Smooth muscle cell (in vitro differentiated cells): ENCODE data around the gene CORO2B. TPM values are rescaled to one million over a fixed set of nuclear protein-coding genes. Genes with fewer than 3 reads are reported as not detected.

Experiments used
- DNase-seq: peaks from one replicate; lab custom pipeline; 2025; ENCODE audit not compliant: unreplicated experiment; lab: John Stamatoyannopoulos, UW
- H2AFZ ChIP-seq: fragments of 200-600 bp; sonication (generic); 2 replicates; pipeline ENCODE4 v1.6.0; 2016; ENCODE audit warnings: antibody characterized with exemption, low read depth, mild to moderate bottlenecking
- H3F3A ChIP-seq: fragments of 200-600 bp; sonication (generic); 2 replicates; pipeline ENCODE4 v1.6.0; 2017; ENCODE audit warnings: antibody characterized with exemption, low read depth
- H3K27ac ChIP-seq: fragments of 200-600 bp; sonication (generic); 2 replicates; pipeline ENCODE4 v1.5.1; 2016; ENCODE audit warnings: low read depth, mild to moderate bottlenecking
- H3K27me3 ChIP-seq: fragments of 200-600 bp; sonication (generic); 2 replicates; pipeline ENCODE4 v1.6.1; 2016; ENCODE audit warnings: low read depth, mild to moderate bottlenecking
- H3K36me3 ChIP-seq: fragments of 200-600 bp; sonication (generic); 2 replicates; pipeline ENCODE4 v1.5.1; 2016; ENCODE audit warnings: low read depth
- H3K4me1 ChIP-seq: fragments of 200-600 bp; sonication (generic); 2 replicates; pipeline ENCODE4 v1.5.1; 2016; ENCODE audit warnings: low read depth
- H3K4me2 ChIP-seq: fragments of 200-600 bp; sonication (generic); 2 replicates; pipeline ENCODE4 v1.6.0; 2016; ENCODE audit warnings: mild to moderate bottlenecking
- H3K4me3 ChIP-seq: fragments of 200-600 bp; sonication (generic); 2 replicates; pipeline ENCODE4 v1.5.1; 2016; ENCODE audit warnings: mild to moderate bottlenecking
- H3K79me2 ChIP-seq: fragments of 200-600 bp; sonication (generic); 2 replicates; pipeline ENCODE4 v1.6.0; 2016; ENCODE audit warnings: low read depth, mild to moderate bottlenecking
- H3K9ac ChIP-seq: fragments of 200-600 bp; sonication (generic); 2 replicates; pipeline ENCODE4 v1.6.0; 2016; ENCODE audit warnings: low read depth
- H3K9me3 ChIP-seq: fragments of 200-600 bp; sonication (generic); replicated peaks from 2 replicates; pipeline ENCODE4 v1.5.1; 2016; ENCODE audit warnings: low read depth
- H4K20me1 ChIP-seq: fragments of 200-600 bp; sonication (generic); 2 replicates; pipeline ENCODE4 v1.6.0; 2016; ENCODE audit warnings: low read depth
- WGBS: methylation state at CpG from one replicate; pipeline ENCODE4 v1.1.7; 2016; ENCODE audit warnings: low lambda C conversion rate; 5-methylcytosine and 5-hydroxymethylcytosine counted together
- polyA plus RNA-seq: library from polyadenylated mRNA; unstranded; fragments of >200 nt; fragmentation: Nextera tagmentation; extraction: Ambion mirVana; gene quantifications from 2 replicates; pipeline ENCODE4 v1.2.1, GENCODE V29; 2016
- total RNA-seq: library from RNA; depleted of rRNA; stranded (reverse); fragments of >200 nt; gene quantifications from 2 replicates; pipeline ENCODE4 v1.2.3, GENCODE V29; 2014
- TF ChIP-seq, protein P1 (sequence below): fragments of 200-600 bp; sonication (generic); IDR thresholded peaks from 2 replicates; pipeline ENCODE4 v1.5.1; 2017; ENCODE audit warnings: borderline replicate concordance, mild to moderate bottlenecking, antibody characterized with exemption; ENCODE audit not compliant: insufficient read depth, poor library complexity, severe bottlenecking

CORO2B gene
- total and polyA plus RNA-seq, 2 experiments from 2014 or later, result 0.47 to 0.49 TPM

DNA sequence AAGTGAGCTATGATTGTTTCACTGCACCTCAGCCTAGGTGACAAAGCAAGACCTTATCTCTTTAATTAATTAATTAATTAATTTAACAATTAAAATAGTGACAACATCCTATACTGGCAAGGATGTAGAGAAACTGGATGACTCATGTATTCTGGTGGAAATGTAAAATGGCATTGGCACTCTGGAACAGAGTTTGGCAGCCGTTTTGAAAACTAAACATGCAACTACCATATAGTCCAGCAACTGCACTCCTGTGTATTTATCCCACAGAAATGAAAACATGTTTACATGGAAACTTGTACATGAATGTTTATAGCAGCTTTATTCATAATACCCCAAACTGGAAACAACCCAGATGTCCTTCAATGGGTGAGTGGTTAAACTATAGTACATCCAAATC lies 185.3 kb downstream of the CORO2B start:
- H3F3A ChIP-seq, result no peaks in the 10 kb centered on the region
- no peak for DNase-seq
- TF ChIP-seq, protein P1, sequence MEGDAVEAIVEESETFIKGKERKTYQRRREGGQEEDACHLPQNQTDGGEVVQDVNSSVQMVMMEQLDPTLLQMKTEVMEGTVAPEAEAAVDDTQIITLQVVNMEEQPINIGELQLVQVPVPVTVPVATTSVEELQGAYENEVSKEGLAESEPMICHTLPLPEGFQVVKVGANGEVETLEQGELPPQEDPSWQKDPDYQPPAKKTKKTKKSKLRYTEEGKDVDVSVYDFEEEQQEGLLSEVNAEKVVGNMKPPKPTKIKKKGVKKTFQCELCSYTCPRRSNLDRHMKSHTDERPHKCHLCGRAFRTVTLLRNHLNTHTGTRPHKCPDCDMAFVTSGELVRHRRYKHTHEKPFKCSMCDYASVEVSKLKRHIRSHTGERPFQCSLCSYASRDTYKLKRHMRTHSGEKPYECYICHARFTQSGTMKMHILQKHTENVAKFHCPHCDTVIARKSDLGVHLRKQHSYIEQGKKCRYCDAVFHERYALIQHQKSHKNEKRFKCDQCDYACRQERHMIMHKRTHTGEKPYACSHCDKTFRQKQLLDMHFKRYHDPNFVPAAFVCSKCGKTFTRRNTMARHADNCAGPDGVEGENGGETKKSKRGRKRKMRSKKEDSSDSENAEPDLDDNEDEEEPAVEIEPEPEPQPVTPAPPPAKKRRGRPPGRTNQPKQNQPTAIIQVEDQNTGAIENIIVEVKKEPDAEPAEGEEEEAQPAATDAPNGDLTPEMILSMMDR, result no peak

DNA sequence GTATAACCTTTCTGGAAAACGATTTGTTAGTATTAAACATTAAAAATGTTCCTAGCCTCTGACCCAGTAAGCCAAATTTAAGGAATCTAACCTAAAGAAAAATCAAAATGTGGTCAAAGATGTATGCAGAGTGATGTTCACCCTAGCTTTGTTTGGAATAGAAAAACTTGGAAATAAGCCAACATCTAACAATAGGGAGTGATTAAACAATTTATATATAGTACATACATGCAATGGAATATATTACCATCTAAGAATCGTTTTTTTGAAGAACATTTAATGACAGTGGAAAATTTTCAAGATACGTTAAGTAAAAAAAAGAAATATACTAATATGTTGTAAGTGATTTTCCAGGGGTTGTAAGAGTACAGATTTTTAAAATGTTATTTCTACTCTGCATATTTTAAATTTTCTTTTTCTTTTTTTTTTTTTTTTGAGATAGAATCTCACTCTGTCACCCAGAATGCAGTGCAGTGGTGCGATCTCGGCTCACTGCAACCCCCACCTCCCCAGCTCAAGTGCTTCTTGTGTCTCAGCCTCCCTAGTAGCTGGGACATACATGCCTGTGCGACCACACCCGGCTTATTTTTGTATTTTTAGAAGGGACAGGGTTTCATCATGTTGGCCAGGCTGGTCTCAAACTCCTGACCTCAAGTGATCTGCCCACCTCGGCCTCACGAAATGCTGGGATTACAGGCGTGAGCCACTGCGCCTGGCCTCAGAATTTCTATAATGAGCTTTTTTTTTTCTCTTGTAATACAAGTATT lies 187.0 kb downstream of the CORO2B start:
- Histone ChIP-seq H3K27ac (no peak overlapping the region), H3K4me1 (no peaks in the 10 kb centered on the region), H3K79me2 (no peaks in the 10 kb centered on the region), H3K4me2 (no peak overlapping the region), H3K36me3 (no peaks in the 10 kb centered on the region), H3K9me3 (no peaks in the 10 kb centered on the region), H3F3A (no peaks in the 10 kb centered on the region), H3K27me3 (no peaks in the 10 kb centered on the region), H4K20me1 (no peaks in the 10 kb centered on the region), H2AFZ (no peak overlapping the region), H3K4me3 (no peak overlapping the region), H3K9ac (no peak overlapping the region)
- TF ChIP-seq, protein P1, result no peak
- WGBS, result 89% methylated on average over 11 of the region's 11 CpGs
- no peak for DNase-seq

More for the DNA sequence above, 185.3 kb downstream of the CORO2B start:
- no peaks in the 10 kb centered on the region for H3K79me2 ChIP-seq
- H3K4me3 ChIP-seq, result no peak overlapping the region
- H3K36me3 ChIP-seq, result no peaks in the 10 kb centered on the region
- no peaks in the 10 kb centered on the region for H3K9me3 ChIP-seq
- H3K27ac ChIP-seq, result no peak overlapping the region
- H3K9ac ChIP-seq, result no peak overlapping the region
- no peaks in the 10 kb centered on the region for H3K4me1 ChIP-seq
- no peak overlapping the region for H2AFZ ChIP-seq
- no peaks in the 10 kb centered on the region for H3K27me3 ChIP-seq
- H3K4me2 ChIP-seq, result no peak overlapping the region
- H4K20me1 ChIP-seq, result no peaks in the 10 kb centered on the region
- WGBS, result 84% methylated on average over 1 of the region's 1 CpG

DNA sequence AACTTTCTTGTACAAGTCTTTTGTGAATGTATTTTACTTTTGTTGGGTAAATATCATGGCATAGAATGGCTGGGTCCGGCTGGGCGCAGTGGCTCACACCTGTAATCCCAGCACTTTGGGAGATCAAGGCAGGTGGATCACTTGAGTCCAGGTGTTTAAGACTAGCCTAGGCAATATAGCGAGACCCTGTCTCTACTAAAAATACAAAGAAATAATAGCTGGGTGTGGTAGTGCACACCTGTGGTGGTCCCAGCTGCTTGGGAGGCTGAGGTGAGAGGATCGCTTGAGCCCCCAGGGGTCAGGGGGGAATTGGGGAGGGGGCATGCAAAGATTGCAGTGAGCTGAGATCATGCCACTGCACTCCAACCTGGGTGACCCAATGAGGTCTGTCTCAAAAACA lies 189.0 kb downstream of the CORO2B start:
- no peak overlapping the region for H3K27ac ChIP-seq
- H2AFZ ChIP-seq, result no peak overlapping the region
- H3K4me2 ChIP-seq, result no peak overlapping the region
- no peaks in the 10 kb centered on the region for H3K79me2 ChIP-seq
- no peaks in the 10 kb centered on the region for H3K36me3 ChIP-seq
- DNase-seq, result no peak
- H3F3A ChIP-seq, result no peaks in the 10 kb centered on the region
- no peaks in the 10 kb centered on the region for H3K9me3 ChIP-seq
- no peaks in the 10 kb centered on the region for H3K27me3 ChIP-seq
- no peaks in the 10 kb centered on the region for H3K4me1 ChIP-seq
- 68% methylated on average over 4 of the region's 4 CpGs for WGBS
- TF ChIP-seq, protein P1, result no peak
- no peak overlapping the region for H3K4me3 ChIP-seq
- H3K9ac ChIP-seq, result no peak overlapping the region
- H4K20me1 ChIP-seq, result no peaks in the 10 kb centered on the region

DNA sequence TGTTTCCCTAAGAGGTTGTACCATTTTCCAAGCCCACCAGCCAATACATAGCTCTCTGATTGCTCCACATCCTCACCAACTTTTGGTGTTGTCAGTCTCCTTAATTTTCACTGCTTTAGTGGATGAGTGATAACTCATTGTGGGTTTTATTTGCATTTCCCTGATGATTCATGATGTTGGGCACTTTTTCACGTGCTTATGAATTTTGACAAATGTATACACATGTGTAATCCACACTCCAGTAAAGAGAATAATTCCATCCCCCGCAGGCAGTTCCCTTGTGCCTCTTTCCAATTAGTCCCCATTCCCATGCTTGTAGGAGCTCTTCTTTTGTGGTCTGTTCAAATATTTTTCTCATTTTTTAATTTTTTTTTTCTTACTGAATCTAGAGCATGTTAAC lies 189.5 kb downstream of the CORO2B start:
- WGBS, result 15% methylated on average over 2 of the region's 2 CpGs

More for the DNA sequence above, 189.5 kb downstream of the CORO2B start:
- Histone ChIP-seq H3K9me3 (no peaks in the 10 kb centered on the region), H2AFZ (no peak overlapping the region), H3K36me3 (no peaks in the 10 kb centered on the region), H3K27ac (no peak overlapping the region), H3K4me2 (no peak overlapping the region), H3K79me2 (no peaks in the 10 kb centered on the region), H3F3A (no peaks in the 10 kb centered on the region), H3K4me3 (no peak overlapping the region), H3K27me3 (no peaks in the 10 kb centered on the region), H3K4me1 (no peaks in the 10 kb centered on the region), H4K20me1 (no peaks in the 10 kb centered on the region), H3K9ac (no peak overlapping the region)
- DNase-seq, result no peak
- TF ChIP-seq, protein P1, result no peak
